Measurements from ENCODE around the gene FHIT. TPM values are rescaled to one million over a fixed set of nuclear protein-coding genes. Genes with fewer than 3 reads are reported as not detected.
"Not testable (repeated sequence)": the region's sequence is repeated elsewhere in the genome, so short reads cannot be mapped to it uniquely, and the experiment has no call there.

Gene FHIT
- polyA plus RNA-seq, 1 experiment, result 0.11 TPM

DNA sequence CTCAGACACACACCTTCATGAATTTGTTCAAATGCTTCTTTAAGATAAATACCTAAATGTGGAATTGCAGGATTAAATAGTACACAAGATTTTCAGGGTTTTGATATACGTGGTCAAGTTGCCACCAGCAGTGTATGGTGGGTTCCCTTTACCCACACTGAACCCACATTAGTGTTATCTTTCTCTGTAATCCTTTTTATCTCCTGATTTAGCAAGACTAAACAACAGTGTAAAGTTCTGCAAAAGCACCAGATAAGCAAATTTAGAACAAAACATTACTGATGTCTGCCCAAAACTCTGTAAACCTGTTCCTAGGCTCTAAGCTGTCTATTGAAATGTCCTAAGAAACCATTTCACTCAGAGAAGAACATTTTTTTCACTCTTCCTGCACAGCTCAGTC lies 352.9 kb downstream of the FHIT start:
- CTCF ChIA-PET, result no interaction called here
- no peak for DNase-seq (ENCODE audit: low read depth)
- H3K36me3 ChIP-seq (ENCODE audit: control insufficient read depth, insufficient read depth, low read length), result no peaks in the 10 kb centered on the region
- POLR2A ChIA-PET, result no interaction called here
- TF ChIP-seq, protein P1, sequence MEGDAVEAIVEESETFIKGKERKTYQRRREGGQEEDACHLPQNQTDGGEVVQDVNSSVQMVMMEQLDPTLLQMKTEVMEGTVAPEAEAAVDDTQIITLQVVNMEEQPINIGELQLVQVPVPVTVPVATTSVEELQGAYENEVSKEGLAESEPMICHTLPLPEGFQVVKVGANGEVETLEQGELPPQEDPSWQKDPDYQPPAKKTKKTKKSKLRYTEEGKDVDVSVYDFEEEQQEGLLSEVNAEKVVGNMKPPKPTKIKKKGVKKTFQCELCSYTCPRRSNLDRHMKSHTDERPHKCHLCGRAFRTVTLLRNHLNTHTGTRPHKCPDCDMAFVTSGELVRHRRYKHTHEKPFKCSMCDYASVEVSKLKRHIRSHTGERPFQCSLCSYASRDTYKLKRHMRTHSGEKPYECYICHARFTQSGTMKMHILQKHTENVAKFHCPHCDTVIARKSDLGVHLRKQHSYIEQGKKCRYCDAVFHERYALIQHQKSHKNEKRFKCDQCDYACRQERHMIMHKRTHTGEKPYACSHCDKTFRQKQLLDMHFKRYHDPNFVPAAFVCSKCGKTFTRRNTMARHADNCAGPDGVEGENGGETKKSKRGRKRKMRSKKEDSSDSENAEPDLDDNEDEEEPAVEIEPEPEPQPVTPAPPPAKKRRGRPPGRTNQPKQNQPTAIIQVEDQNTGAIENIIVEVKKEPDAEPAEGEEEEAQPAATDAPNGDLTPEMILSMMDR (IDR thresholded peaks at IDR 0.05; ENCODE audit: insufficient read depth, low read depth, low read length), result no peak
- no peak overlapping the region for H3K4me3 ChIP-seq (ENCODE audit: low read depth, low read length)
- no peaks in the 10 kb centered on the region for H3K27me3 ChIP-seq (ENCODE audit: control insufficient read depth, insufficient read depth, low read length)

DNA sequence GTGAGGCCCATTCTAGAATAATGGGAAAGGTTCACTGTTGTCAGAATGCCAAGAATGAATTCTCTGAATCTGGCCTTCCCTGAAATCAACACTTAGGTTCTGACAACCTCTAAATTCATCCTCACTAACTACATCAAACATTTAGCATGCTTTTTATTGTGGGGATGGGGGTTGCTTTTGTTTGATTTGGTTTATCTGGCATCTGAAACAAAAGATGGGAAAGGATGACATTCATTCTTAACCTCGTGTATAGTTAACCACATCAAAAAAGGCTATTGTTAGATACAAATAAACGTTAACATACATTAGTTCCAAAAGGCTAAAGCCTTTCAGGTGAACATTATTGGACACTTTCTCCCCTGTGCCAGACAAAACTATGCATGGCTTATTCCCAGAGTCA lies 357.3 kb downstream of the FHIT start:
- ChIA-PET POLR2A (no interaction called here), CTCF (no interaction called here)
- no peak for DNase-seq (ENCODE audit: low read depth)
- H3K36me3 ChIP-seq (ENCODE audit: control insufficient read depth, insufficient read depth, low read length), result no peaks in the 10 kb centered on the region
- H3K27me3 ChIP-seq (ENCODE audit: control insufficient read depth, insufficient read depth, low read length), result no peaks in the 10 kb centered on the region
- TF ChIP-seq, protein P1 (IDR thresholded peaks at IDR 0.05; ENCODE audit: insufficient read depth, low read depth, low read length), result no peak
- H3K4me3 ChIP-seq (ENCODE audit: low read depth, low read length), result no peak overlapping the region

DNA sequence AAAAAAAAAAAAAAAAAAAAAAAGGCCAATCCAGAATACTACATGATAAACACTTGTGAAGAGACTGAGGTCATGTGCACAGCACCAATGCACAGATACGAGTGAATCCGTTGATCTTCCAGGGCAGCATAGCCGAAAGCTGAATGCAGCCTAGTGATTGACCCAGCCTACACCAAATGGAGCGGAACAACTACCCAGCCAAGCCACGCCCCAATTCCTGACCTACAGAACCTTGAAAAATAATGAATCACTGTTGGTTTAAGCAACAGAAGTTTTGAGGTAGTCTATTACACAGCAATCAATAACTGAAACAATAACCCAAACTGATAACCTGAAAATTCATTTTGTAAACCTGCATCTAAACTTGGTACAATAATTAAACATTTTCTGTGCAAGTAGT lies 361.0 kb downstream of the FHIT start:
- no peaks in the 10 kb centered on the region for H3K27me3 ChIP-seq (ENCODE audit: control insufficient read depth, insufficient read depth, low read length)
- H3K36me3 ChIP-seq (ENCODE audit: control insufficient read depth, insufficient read depth, low read length), result no peaks in the 10 kb centered on the region
- H3K4me3 ChIP-seq (ENCODE audit: low read depth, low read length), result no peak overlapping the region
- ChIA-PET POLR2A (no interaction called here), CTCF (no interaction called here)
- TF ChIP-seq, protein P1 (IDR thresholded peaks at IDR 0.05; ENCODE audit: insufficient read depth, low read depth, low read length), result no peak
- DNase-seq (ENCODE audit: low read depth), result no peak

DNA sequence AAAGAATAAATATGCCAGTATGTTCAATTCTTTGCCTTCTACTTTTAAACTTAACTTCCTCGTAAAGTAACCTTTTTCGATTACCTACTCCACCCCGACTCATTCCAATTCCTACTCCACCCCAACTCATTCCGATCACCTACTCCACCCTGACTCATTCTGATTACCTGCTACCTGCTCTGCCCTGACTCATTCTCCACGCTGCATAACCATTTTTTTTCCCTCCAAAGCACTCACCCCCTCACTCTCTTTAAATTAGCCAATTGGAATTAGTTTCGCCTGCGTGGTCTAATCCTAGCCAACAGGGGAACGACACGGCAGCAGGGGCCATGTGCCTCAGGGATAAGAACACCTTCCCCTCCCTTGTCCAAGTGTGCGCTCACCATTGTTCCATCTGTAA lies 362.3 kb downstream of the FHIT start:
- H3K36me3 ChIP-seq (ENCODE audit: control insufficient read depth, insufficient read depth, low read length); H3K27me3 ChIP-seq (ENCODE audit: control insufficient read depth, insufficient read depth, low read length); CTCF ChIA-PET; H3K4me3 ChIP-seq (ENCODE audit: low read depth, low read length); DNase-seq (ENCODE audit: low read depth); POLR2A ChIA-PET: not testable (repeated sequence)

DNA sequence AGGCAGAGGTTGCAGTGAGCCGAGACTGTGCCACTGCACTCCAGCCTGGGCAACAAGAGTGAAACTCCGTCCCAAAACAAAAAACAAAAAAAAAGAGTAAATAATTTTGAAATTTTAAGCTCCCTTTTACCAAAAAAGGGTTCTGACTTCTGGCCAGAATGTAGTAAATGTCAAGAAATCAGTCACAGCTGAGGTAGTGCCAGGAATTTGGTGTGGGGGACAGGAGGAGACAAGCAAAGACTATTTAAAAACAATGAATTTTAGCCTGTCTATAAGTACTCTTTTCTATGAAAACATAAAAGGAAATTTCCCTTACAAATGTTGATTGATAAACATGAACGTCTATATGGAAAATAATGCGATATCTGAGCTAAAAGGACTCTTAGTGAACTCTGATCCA lies 363.7 kb downstream of the FHIT start:
- TF ChIP-seq, protein P1 (IDR thresholded peaks at IDR 0.05; ENCODE audit: insufficient read depth, low read depth, low read length), result no peak
- DNase-seq (ENCODE audit: low read depth), result no peak
- CTCF ChIA-PET, result no interaction called here
- no peak overlapping the region for H3K4me3 ChIP-seq (ENCODE audit: low read depth, low read length)
- no peaks in the 10 kb centered on the region for H3K36me3 ChIP-seq (ENCODE audit: control insufficient read depth, insufficient read depth, low read length)
- H3K27me3 ChIP-seq (ENCODE audit: control insufficient read depth, insufficient read depth, low read length), result no peaks in the 10 kb centered on the region
- POLR2A ChIA-PET, result no interaction called here

DNA sequence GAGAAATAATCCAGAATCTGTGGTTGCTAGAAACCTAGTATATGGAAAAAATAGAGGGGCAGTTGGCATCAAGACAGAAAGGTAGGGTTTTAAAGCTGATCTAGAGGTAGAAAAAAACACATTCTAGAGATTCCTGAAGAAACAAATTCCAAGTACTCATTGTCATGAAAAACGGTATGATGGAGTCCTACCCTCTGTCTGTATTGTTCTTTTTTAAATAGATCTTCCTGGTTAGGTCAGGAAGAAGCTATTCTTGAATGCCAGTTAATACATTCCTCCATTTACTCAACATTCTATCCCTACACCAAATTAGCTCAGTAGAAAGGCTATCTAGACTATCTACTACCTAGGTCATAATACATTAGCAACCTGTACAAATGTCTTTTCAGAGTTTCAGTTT lies 364.7 kb downstream of the FHIT start:
- TF ChIP-seq, protein P1 (IDR thresholded peaks at IDR 0.05; ENCODE audit: insufficient read depth, low read depth, low read length), result no peak
- Histone ChIP-seq H3K36me3 (ENCODE audit: control insufficient read depth, insufficient read depth, low read length) (no peaks in the 10 kb centered on the region), H3K27me3 (ENCODE audit: control insufficient read depth, insufficient read depth, low read length) (no peaks in the 10 kb centered on the region), H3K4me3 (ENCODE audit: low read depth, low read length) (no peak overlapping the region)
- ChIA-PET POLR2A (no interaction called here), CTCF (no interaction called here)
- no peak for DNase-seq (ENCODE audit: low read depth)

Data from BJ (cell line).